Left ventricle myocardium superior (tissue), 1 donor: Measurements from ENCODE around the gene SPEF2. TPM values are rescaled to one million over a fixed set of nuclear protein-coding genes. Genes with fewer than 3 reads are reported as not detected.
"Not testable (repeated sequence)": the region's sequence is repeated elsewhere in the genome, so short reads cannot be mapped to it uniquely, and the experiment has no call there.

Experiments
- ATAC-seq: fragments of 200-7000 bp; cut with Tn5 transposase; one replicate; pipeline ENCODE4 v1.9.1; 2020; ENCODE audit warnings: mild to moderate bottlenecking, moderate library complexity
- DNase-seq: peaks from one replicate; pipeline ENCODE4 v3.0.0-alpha.2; 2020
- intact Hi-C: fragments of 100-400 bp; cut with micrococcal nuclease; formaldehyde crosslinking; loops from one replicate; pipeline ENCODE4 v1.11.0; 2022
- total RNA-seq: library from RNA; stranded (reverse); fragmentation: NEBNext Ultra II Directional; extraction: Animal tissue kit (Norgen Biotek cat#: 25700); gene quantifications from one replicate; pipeline ENCODE4 v1.2.1, GENCODE V29; 2021
- donor health status: DM: no; HTN: yes; CAD: no; lungs with severe emphysema.

SPEF2 gene
- total RNA-seq, 1 donor from 2014 or later, result 2.7 TPM

DNA sequence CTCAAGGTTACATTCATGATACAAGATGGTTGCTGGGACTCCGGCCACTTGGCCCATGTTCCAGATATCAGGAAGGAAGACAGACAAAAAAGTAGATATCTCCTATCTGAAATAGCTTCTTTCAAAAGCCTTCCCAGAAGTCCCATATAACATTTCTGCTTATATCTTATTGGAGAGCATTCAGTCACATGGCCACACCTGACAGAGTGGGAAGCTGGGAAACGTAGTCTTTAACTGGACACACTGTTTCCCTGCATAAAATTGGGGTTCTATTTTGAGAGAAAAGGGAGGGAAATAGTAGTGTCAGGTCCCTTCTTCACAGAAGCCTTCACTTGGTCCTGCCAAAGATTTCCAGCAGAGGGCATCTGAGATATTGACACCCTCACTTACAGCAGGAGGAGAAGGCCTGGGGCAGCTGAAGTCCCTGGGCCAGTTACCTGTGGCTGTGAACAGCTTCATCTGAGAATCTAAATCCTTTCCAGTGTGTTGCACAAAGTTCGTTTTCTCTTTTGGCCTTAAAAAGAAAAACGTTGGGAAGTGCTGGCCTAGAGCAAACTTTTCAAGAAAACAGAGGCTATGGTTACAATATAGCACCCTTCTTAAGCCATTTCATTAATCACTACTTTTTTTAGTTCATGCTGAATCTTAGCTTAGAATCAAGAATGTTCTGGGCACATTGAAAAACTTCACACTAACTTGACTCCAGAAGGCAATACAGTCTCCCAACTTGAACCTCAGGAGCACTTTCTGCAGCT lies 33.5 kb downstream of the SPEF2 start:
- intact Hi-C loops, result no loop called here
- DNase-seq, result no peak

DNA sequence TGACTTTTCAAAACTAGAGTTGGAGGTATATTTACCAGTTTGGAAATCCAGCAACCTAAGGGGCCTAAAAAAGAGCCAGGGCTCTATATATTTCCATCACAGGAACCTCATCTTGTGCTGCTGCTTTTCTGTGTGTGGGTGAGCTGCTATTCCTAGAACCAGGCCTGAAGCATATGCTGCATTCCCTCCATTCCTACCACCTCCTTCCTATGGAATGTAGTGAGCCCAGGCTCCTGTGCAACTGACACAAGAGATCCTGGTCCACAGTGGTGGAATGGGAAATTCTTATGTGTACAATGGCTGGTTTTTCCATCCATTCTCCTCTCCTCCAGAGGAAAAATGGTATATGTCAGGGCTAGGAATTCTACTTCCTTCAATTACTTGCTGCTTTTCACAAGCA lies 39.1 kb downstream of the SPEF2 start:
- ATAC-seq (no peak), DNase-seq (no peak)
- intact Hi-C loops, result no loop called here

More for the DNA sequence above, 33.5 kb downstream of the SPEF2 start:
- ATAC-seq, result no peak

DNA sequence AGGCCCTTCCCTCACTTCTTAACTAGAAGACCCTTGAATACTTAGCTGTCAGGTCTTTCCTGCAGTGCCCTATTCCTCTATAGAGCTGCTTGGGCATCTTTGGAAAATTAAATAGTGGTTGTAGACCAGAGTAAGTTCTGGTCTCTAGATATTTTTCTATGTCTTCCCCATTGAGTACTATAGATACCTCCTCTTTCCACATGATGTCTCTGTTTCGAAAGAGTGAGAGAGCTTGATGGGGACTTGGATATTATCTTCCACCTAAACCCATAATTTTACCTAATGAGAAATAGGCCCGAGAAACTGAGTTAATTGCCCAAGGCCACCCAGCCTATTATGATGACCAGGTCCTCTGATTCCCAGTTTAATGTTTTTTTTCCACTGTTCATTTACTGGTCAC lies 40.2 kb downstream of the SPEF2 start:
- ATAC-seq (no peak), DNase-seq (no peak)
- intact Hi-C loops, result no loop called here

DNA sequence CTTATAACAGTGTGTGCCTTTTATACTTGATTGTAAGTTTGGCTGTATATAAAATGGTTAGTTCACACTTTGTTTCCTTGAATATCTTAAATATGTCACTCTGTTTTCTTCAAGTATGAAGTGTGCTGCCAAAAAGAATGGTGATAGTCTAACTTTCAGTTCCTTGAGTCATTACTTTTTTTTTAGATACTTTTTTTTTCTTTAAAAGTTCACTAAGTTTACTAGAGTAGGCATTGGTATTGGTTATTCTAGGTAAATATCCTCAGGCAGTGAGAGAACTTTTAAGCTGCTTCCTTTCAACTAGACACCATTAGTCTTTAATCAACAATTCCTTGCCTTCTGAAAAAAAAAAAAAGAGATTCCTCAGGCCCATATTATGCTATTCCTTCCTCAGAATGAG lies 41.9 kb downstream of the SPEF2 start:
- ATAC-seq (no peak), DNase-seq (no peak)
- intact Hi-C loops, result no loop called here

DNA sequence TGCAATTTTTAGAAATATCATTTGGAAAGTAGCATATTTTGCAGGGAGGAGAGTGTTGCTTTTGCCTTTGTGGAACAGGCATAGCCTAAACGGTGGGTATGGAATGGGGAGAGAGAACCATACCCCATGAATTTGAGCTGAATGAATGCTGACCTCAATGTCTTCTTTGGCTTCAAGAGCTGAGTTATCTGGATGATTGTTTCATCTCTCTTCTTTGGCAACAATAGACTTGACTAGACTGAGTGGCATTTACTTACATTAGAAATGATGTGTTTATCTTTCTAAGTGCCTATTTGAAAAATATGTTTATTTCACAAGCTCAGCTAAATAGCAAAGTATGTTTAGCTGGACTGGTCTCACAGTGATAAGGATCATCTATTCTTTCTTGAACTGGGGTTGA lies 42.8 kb downstream of the SPEF2 start:
- intact Hi-C loops, result no loop called here
- no peak for DNase-seq
- ATAC-seq, result no peak

- DNase-seq (no peak), ATAC-seq (no peak)
- intact Hi-C loops, result no loop called here
Observed at GRCh38 chr5:35664584-35664983, 46.9 kb downstream of the SPEF2 start.

GRCh38 chr5:35665096-35665495 lies 47.4 kb downstream of the SPEF2 start:
- DNase-seq (no peak), ATAC-seq (no peak)
- intact Hi-C loops, result no loop called here

DNA sequence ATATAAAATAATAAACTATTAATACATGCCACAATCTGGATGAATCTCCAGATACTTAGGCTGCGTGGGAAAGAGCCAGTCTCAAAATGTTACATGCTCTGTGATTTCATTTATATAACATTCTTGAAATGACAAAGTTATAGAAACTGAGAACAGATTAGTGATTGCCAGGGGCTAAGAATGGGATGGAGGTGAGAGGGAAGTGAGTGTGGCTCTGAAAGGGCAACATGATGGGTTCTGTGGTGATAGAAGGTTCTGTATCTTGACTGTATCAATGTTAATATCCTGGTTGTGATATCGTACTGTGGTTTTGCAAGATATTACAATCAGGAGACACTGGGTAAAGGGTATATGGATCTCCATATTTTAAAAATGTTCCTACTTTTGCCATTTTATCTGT lies 50.7 kb downstream of the SPEF2 start:
- DNase-seq, result no peak
- intact Hi-C loops, result no loop called here
- no peak for ATAC-seq

DNA sequence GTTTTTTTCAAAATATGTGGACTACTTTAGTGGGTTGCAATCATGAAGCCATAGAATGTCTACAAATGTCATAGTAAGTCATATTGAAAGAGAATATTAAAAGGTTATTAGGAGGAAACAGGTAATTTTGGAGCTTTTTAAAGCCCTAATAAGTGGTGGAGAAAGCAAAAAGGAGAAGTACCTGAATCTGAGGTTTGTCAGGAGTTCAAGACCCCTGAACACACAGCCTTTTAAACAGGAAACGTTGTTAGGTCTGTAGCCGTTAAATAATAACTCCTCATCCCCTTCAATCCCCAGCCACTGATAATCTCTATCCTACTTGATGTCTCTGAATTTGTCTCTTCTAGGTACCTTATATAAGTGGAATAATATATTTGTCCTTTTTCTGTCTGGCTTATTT lies 51.1 kb downstream of the SPEF2 start:
- DNase-seq (no peak), ATAC-seq (no peak)
- intact Hi-C loops, result no loop called here

DNA sequence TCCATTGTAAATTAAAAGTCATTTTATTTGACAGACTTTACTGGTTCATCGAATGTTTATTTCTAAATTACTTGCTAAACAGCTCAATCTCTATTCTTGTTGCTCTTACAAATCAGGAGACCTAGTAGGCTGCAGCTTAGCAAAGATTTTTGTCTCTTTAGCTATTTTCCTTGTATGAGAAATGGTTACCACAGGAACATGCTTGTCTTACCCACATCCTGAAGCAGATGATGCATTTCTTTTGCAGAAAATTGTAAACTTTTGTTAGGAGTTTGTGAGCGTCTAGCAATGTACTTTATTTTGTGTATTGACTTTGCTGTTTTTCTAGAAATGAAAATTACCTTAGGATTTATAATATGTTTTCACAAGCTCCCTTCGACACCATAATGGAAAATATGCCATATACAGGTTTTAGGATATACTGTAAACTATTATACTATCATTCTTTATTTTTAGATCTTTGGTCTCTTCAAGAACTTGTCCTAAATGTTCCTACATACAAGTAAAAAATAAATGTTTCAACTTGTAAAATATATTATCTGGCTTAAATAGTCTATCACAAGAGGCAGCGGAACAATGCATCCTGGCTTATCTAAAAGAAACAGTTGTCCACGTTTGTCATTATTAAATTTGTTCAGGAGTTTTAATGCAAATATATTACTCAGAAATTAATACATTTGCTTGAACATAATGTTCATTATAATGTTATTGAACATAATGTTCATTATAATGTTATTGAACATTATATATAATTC lies 54.1 kb downstream of the SPEF2 start:
- DNase-seq (no peak), ATAC-seq (no peak)
- intact Hi-C loops, result no loop called here

GRCh38 chr5:35672296-35672655 lies 54.6 kb downstream of the SPEF2 start:
- intact Hi-C loops, ATAC-seq, DNase-seq: not testable (repeated sequence)

DNA sequence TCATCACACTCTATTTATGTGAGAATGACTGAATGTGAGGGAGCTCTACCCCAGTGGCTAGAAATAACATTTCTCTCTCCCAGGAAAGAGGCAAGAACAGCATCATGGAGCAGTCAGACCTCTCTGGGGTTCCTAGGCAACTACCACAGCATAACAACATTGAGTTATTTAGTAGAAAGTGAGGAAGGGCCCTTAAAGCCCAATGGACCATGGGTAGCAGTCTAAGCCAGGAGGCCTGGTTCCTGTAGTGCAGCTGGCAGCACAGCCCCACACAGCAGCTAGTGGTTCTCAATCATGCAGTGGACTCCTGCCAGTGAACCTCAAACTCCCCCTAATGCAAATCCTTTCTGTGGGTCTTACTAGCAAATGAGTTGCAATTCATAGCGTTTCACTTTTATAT lies 55.3 kb downstream of the SPEF2 start:
- DNase-seq (no peak), ATAC-seq (peak; percentile 70)
- intact Hi-C loops, result no loop called here

- intact Hi-C loops, result loop anchor here (2.0 kb wide), 1 partner anchor 31 kb away; no protein-coding TSS in a partner anchor
- DNase-seq (no peak), ATAC-seq (no peak)
Observed at GRCh38 chr5:35674049-35674448, 56.4 kb downstream of the SPEF2 start.

DNA sequence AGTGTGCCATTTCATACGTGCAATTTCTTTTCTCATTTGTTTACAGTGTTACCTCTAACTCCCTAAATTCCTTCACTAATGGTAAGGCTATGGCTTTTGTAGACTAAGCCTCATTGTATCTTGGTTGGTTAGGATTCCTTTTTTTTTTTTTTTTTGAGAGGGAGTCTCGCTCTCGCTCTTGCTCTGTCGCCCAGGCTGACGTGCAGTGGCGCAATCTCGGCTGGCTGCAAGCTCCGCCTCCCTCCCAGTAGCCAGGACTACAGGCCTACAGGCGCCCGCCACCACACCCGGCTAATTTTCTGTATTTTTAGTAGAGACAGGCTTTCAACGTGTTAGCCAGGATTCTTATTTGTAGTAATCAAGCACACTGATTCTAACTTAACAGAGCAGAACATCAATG lies 57.7 kb downstream of the SPEF2 start:
- DNase-seq (no peak), ATAC-seq (no peak)
- intact Hi-C loops, result loop anchor here (2.0 kb wide), 1 partner anchor 29 kb away; no protein-coding TSS in a partner anchor

DNA sequence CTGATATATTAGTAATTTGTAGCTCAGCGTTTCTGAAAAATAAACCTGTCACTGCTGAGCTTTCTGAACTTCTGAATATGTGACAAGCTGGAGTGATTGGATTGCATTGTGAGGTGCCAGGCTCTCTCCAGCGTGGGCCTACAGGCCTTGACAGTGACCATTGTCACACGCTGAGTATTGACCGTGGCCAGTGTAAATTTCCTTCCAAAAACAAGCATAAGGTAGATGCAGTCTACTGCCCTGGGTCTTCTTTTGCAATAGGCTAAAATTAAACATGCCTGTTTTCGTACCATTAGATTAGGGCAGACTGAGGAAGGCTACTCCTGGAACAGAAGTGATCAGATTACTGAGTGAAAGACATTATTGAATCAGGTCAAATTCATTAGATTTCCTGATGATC lies 60.2 kb downstream of the SPEF2 start:
- intact Hi-C loops, result no loop called here
- ATAC-seq (no peak), DNase-seq (no peak)

- ATAC-seq (no peak), DNase-seq (no peak)
- intact Hi-C loops, result no loop called here
Observed at GRCh38 chr5:35678661-35679060, 61.0 kb downstream of the SPEF2 start.

DNA sequence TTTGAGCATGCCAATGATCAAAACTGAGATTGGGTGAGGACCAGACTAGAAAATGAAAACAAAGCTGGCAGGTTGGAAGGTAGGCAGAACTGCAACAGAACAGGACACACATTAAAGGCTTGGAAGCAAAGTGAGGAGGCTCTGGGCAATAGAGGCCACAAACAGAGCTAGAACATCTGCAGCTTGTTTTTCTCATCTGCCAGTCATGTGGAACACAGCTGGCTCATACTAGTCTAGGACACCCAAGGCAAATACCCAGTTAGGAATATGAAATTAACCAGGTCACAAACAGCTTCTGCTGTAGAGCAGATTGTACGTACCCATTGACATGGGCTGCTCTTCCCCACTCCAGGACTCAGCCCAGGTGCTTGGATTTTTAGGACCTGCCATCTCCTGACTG lies 61.7 kb downstream of the SPEF2 start:
- DNase-seq (no peak), ATAC-seq (no peak)
- intact Hi-C loops, result no loop called here

DNA sequence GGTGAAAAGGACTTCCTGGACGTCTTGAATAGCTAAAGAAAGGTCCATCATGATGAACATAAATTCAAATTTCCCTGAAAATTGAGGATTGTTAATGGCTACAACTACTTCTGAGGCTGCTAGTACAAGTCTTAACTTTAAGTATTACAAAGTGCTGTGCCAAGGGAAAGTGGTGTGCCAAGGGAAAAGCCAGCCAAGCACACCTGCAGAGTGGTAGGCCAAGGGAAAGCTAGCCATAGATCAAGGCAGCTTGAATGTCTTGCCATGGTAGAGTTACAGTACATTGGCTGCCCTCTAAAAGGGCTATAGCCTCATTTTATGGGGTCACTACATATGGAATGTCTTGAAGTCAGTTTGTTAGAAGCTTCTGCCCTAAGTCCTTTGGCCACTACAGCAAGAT lies 64.2 kb downstream of the SPEF2 start:
- intact Hi-C loops, result no loop called here
- ATAC-seq, result no peak
- no peak for DNase-seq

GRCh38 chr5:35683466-35683865 lies 65.8 kb downstream of the SPEF2 start:
- intact Hi-C loops, result no loop called here
- ATAC-seq (no peak), DNase-seq (no peak)

- ATAC-seq, result no peak
- no peak for DNase-seq
- intact Hi-C loops, result no loop called here
Observed at GRCh38 chr5:35685161-35685560, 67.5 kb downstream of the SPEF2 start.

- ATAC-seq (no peak), DNase-seq (no peak)
- intact Hi-C loops, result no loop called here
Observed at GRCh38 chr5:35687961-35688360, 70.3 kb downstream of the SPEF2 start.
